Caco-2 (cell line): ENCODE data around the gene LYVE1. TPM values are rescaled to one million over a fixed set of nuclear protein-coding genes. Genes with fewer than 3 reads are reported as not detected.

Experiments
- BruUV-seq: library from RNA; stranded (reverse); fragments of 400-500 nt; replicated peaks from 2 replicates; lab custom pipeline; 2021; lab: Mats Ljungman, UMichigan
- CTCF ChIA-PET: fragments of 300-600 bp; sonication (Branson Sonifier 250); formaldehyde crosslinking; loops from one replicate; lab custom pipeline; 2022; ENCODE audit warnings: antibody characterized with exemption; lab: Charles Lee
- POLR2A ChIA-PET: fragments of 300-600 bp; sonication (Branson Sonifier 250); formaldehyde crosslinking; loops from one replicate; lab custom pipeline; 2022; ENCODE audit warnings: antibody characterized with exemption; lab: Charles Lee
- DNase-seq, 2 experiments: peaks; one replicate each; pipeline versions ENCODE4 v3.0.0 to v3.0.0-alpha.2; 2020 to 2022
- H3K27me3 ChIP-seq: replicated peaks from 2 replicates; pipeline ENCODE4 v1.6.0; 2011; ENCODE audit warnings: low read length; ENCODE audit not compliant: control insufficient read depth, insufficient read depth
- H3K36me3 ChIP-seq: 2 replicates; pipeline ENCODE4 v1.5.1; 2011; ENCODE audit warnings: low read length; ENCODE audit not compliant: control insufficient read depth, insufficient read depth
- H3K4me1 ChIP-seq: fragments of 250-450 bp; sonication (Bioruptor Pico); 2 replicates; pipeline ENCODE4 v1.5.1; 2020; ENCODE audit warnings: mild to moderate bottlenecking
- H3K4me3 ChIP-seq: 2 replicates; pipeline ENCODE4 v1.5.1; 2011; ENCODE audit warnings: low read depth, mild to moderate bottlenecking, control low read depth, low read length
- H3K9me3 ChIP-seq: fragments of 250-450 bp; sonication (Bioruptor Pico); 2 replicates; pipeline ENCODE4 v1.5.1; 2020; ENCODE audit warnings: mild to moderate bottlenecking, moderate library complexity
- H3K27ac Mint-ChIP-seq: one replicate; pipeline ENCODE4 v1.8.0; 2022; ENCODE audit warnings: mixed read lengths; ENCODE audit not compliant: unreplicated experiment
- H3K27me3 Mint-ChIP-seq: one replicate; pipeline ENCODE4 v1.8.0; 2022; ENCODE audit warnings: mixed read lengths; ENCODE audit not compliant: insufficient read depth, unreplicated experiment
- H3K36me3 Mint-ChIP-seq: one replicate; pipeline ENCODE4 v1.8.0; 2022; ENCODE audit warnings: mild to moderate bottlenecking, mixed read lengths; ENCODE audit not compliant: insufficient read depth, unreplicated experiment
- H3K4me1 Mint-ChIP-seq: one replicate; pipeline ENCODE4 v1.8.0; 2022; ENCODE audit warnings: low read depth, mixed read lengths; ENCODE audit not compliant: unreplicated experiment
- H3K4me3 Mint-ChIP-seq: one replicate; pipeline ENCODE4 v1.8.0; 2022; ENCODE audit warnings: mild to moderate bottlenecking, moderate library complexity, mixed read lengths; ENCODE audit not compliant: unreplicated experiment
- H3K9me3 Mint-ChIP-seq: one replicate; pipeline ENCODE4 v1.8.0; 2022; ENCODE audit warnings: mixed read lengths; ENCODE audit not compliant: unreplicated experiment
- intact Hi-C: fragments of 100-400 bp; cut with micrococcal nuclease; formaldehyde crosslinking; loops from one replicate; pipeline ENCODE4 v1.10.0; 2022; ENCODE audit not compliant: unreplicated experiment
- total RNA-seq: library from RNA; stranded (reverse); gene quantifications from 2 replicates; pipeline ENCODE4 v1.2.3, GENCODE V29; 2022
- TF ChIP-seq, protein P1 (sequence below), 2 experiments: fragments of 200-600 bp in 1 of 2; IDR thresholded peaks; 1 replicate in 1 of 2; 2 replicates in 1 of 2; pipeline versions ENCODE4 v1.5.1 to v1.8.0; 2011 to 2022; ENCODE audit warnings: antibody characterized with exemption in 1 of 2, control low read depth in 1 of 2, inconsistent platforms in 1 of 2, low read depth in 1 of 2, low read length in 1 of 2, mild to moderate bottlenecking in 1 of 2, moderate library complexity in 1 of 2; ENCODE audit not compliant: insufficient read depth in 1 of 2, severe bottlenecking in 1 of 2, unreplicated experiment in 1 of 2

The LYVE1 gene
- total RNA-seq, 1 experiment from 2014 or later: not detected

GRCh38 chr11:10561947-10562346 lies 6.5 kb downstream of the LYVE1 start:
- DNase-seq: no peak
- Mint-ChIP-seq H3K27ac (no peak overlapping the region), H3K4me3 (no peak overlapping the region), H3K27me3 (no peaks in the 10 kb centered on the region), H3K4me1 (peaks cover 13% of the 10 kb centered on the region), H3K9me3 (no peaks in the 10 kb centered on the region), H3K36me3 (no peaks in the 10 kb centered on the region)
- no peaks in the 10 kb centered on the region for H3K9me3 ChIP-seq
- H3K36me3 ChIP-seq: no peaks in the 10 kb centered on the region
- peaks cover 16% of the 10 kb centered on the region; the same call in 1 of the 2 replicates for H3K4me1 ChIP-seq
- ChIA-PET POLR2A (no interaction called here), CTCF (no interaction called here)
- no peak overlapping the region for H3K4me3 ChIP-seq
- intact Hi-C loops: no loop called here
- TF ChIP-seq, protein P1, sequence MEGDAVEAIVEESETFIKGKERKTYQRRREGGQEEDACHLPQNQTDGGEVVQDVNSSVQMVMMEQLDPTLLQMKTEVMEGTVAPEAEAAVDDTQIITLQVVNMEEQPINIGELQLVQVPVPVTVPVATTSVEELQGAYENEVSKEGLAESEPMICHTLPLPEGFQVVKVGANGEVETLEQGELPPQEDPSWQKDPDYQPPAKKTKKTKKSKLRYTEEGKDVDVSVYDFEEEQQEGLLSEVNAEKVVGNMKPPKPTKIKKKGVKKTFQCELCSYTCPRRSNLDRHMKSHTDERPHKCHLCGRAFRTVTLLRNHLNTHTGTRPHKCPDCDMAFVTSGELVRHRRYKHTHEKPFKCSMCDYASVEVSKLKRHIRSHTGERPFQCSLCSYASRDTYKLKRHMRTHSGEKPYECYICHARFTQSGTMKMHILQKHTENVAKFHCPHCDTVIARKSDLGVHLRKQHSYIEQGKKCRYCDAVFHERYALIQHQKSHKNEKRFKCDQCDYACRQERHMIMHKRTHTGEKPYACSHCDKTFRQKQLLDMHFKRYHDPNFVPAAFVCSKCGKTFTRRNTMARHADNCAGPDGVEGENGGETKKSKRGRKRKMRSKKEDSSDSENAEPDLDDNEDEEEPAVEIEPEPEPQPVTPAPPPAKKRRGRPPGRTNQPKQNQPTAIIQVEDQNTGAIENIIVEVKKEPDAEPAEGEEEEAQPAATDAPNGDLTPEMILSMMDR (IDR thresholded peaks at IDR 0.05; ENCODE audit: insufficient read depth in 1 of 2, low read depth in 1 of 2, low read length in 1 of 2, severe bottlenecking in 1 of 2, unreplicated experiment in 1 of 2): no peak
- H3K27me3 ChIP-seq: no peaks in the 10 kb centered on the region
- BruUV-seq: no TSS peak

DNA sequence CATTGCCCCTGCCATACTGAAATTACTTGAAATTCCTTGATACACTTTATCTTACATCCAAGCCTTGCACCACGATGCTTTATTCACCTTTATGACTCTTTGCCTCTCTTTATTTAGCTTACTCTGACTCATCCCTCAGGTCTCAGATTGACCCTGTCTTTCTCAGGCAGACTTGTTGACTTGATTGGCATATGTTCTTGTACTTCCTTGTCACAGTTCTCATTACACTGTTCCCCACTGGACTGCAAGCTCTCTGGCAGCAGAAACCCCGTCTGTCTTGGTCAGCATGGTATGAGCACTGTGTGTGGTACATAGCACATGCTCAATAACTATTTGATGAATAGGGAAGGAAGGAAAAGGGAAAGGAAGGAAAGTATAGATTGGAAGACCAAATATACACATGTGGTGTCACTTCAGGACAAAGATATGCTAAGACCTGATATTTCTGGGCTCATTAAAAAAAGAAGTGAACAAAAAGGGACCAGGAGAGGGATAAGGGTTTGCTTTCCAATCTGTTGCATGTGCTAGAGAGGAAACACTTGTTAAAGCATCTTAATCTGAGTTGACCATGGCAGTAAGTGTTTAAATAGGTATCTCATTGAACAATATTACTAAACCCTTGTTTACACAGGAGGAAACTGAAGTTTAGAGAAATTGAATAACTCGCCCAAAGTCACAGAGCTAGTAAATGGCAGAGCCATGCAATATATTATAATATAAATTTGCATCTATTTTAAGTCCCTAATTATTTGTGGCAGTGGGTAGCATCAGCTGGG lies 7.2 kb downstream of the LYVE1 start:
- no peaks in the 10 kb centered on the region for H3K27me3 Mint-ChIP-seq
- no peak overlapping the region for H3K27ac Mint-ChIP-seq
- no peak overlapping the region for H3K4me3 Mint-ChIP-seq
- H3K36me3 ChIP-seq: no peaks in the 10 kb centered on the region
- H3K9me3 Mint-ChIP-seq: no peaks in the 10 kb centered on the region
- CTCF ChIA-PET: interaction anchor here (0.7 to 1.0 kb wide), 2 partner anchors 20 to 155 kb away, joined by 3 to 4 read pairs; partner anchors contain the start of gene RNF141
- no peak overlapping the region for H3K4me3 ChIP-seq
- peaks cover 19% of the 10 kb centered on the region for H3K4me1 Mint-ChIP-seq
- BruUV-seq: no TSS peak
- H3K36me3 Mint-ChIP-seq: no peaks in the 10 kb centered on the region
- H3K4me1 ChIP-seq: peaks cover 16% of the 10 kb centered on the region; the same call in 1 of the 2 replicates
- H3K27me3 ChIP-seq: no peaks in the 10 kb centered on the region
- H3K9me3 ChIP-seq: no peaks in the 10 kb centered on the region
- intact Hi-C loops: no loop called here
- no peak for DNase-seq
- POLR2A ChIA-PET: no interaction called here
- TF ChIP-seq, protein P1 (IDR thresholded peaks at IDR 0.05; ENCODE audit: insufficient read depth in 1 of 2, low read depth in 1 of 2, low read length in 1 of 2, severe bottlenecking in 1 of 2, unreplicated experiment in 1 of 2): no peak

DNA sequence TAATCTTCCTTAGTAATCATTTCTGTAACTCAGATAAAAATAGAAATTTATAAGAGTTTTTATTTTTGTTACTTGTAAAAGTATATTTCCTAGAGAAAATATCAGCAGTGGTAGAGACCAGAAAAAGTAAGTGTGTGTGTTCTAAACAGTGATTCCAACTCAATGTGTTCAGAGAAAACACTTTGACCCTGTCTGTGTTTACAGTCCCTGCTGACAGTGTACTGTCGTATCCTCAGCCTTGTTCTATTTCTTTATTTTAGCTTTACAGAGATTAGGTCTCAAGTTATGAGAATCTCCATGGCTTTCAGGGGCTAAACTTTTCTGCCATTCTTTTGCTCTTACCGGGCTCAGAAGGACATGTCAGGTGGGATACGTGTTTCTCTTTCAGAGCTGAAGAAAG lies 10.2 kb downstream of the LYVE1 start:
- no peak overlapping the region for H3K27ac Mint-ChIP-seq
- no peaks in the 10 kb centered on the region for H3K27me3 Mint-ChIP-seq
- no peak overlapping the region for H3K4me3 ChIP-seq
- H3K27me3 ChIP-seq: no peaks in the 10 kb centered on the region
- no peaks in the 10 kb centered on the region for H3K9me3 ChIP-seq
- intact Hi-C loops: no loop called here
- H3K9me3 Mint-ChIP-seq: no peaks in the 10 kb centered on the region
- H3K4me1 Mint-ChIP-seq: peaks cover 19% of the 10 kb centered on the region
- H3K4me1 ChIP-seq: peaks cover 16% of the 10 kb centered on the region; the same call in 1 of the 2 replicates
- BruUV-seq: no TSS peak
- TF ChIP-seq, protein P1 (IDR thresholded peaks at IDR 0.05; ENCODE audit: insufficient read depth in 1 of 2, low read depth in 1 of 2, low read length in 1 of 2, severe bottlenecking in 1 of 2, unreplicated experiment in 1 of 2): no peak
- no peak for DNase-seq
- H3K4me3 Mint-ChIP-seq: no peak overlapping the region
- H3K36me3 Mint-ChIP-seq: no peaks in the 10 kb centered on the region
- no peaks in the 10 kb centered on the region for H3K36me3 ChIP-seq
- ChIA-PET CTCF (interaction anchor here (0.6 kb wide), 1 partner anchor 60 kb away, joined by 3 read pairs; no protein-coding TSS in a partner anchor), POLR2A (no interaction called here)
